Islet precursor cell (in vitro differentiated cells): ENCODE data around the gene SP6.
A peak's percentile ranks its signal among the peaks of the same experiment; 100 is the strongest.

Source experiments
- DNase-seq: peaks from one replicate; pipeline ENCODE4 v3.0.0-alpha.2; 2018

SP6 gene

GRCh38 chr17:47853616-47854015, 2.7 kb upstream of the SP6 start:
- DNase-seq = no peak

DNA sequence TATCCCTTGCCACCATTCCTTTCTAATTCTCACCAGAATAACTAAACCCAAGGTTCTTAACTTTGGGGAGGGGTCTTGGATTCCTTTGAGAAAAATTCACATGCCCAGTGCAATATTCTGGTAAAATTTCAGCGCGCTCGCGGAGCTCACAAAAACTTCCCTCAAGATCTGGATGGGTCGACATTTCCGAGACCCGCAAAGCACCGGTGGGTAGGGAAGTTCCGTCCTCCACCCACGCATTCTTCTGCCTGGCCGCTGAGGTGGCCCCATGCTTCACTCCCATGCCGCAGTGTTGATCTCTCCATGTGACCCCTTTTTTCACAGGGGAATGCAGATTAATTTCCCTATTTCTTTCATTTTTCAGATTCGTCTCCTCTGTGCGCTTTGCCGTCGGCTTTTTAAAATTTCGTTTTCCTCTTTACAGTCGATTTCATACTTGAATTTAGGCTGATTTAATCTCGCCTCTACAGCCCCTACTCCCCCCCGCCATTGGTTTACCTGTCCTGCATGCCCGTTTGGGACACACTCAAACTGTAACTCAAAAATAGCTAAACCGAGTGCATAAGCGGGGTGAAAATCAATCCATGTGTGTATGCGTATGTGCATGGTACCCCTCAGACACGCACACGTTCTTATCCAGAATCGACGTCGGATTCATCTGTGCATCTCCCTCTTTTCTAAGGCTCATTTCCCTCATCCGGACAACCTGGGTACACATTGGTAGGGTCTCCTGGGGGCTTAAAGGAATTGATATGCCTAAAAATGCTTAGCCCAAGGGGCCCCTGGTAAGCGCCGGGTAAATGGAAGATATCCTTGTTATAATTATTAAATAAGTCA, 1.4 kb upstream of the SP6 start:
- no peak for DNase-seq

- DNase-seq = no peak
These were observed 775 bp upstream of the SP6 start for GRCh38 chr17:47851764-47852112.

DNA sequence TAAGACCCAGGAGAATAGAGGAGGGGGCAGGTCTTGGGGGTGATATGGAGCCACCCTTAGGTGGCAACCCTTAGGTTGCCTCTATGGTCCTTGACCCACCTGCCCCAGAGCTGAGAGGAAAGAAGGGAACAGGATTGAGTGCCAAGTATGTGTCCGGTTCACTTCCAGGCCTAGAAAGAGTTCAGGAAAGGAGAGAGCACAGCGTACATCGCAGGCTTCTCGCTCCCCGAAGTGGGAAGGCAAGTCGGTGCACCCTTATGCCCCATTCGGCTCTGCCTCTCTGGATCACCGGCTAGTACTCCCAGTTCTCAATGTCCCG, 631 bp downstream of the SP6 start:
- DNase-seq = no peak

DNA sequence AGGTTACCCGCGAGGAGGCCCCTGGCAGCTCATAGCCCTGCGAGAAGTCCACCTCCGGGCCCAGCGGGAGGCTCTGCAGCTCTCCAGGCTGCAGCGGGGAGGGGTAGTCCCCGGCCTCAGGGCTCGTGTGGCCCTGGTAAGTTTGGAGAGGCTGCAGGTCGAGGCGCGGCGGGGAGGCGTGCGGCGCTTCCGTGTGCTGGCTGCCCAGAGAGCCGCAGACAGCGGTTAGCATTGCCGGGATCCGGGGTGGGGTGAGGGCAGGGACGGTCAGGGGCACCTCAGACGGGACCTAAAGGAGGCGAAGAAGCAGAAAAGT, 2.8 kb downstream of the SP6 start:
- DNase-seq = peak; percentile 80

DNA sequence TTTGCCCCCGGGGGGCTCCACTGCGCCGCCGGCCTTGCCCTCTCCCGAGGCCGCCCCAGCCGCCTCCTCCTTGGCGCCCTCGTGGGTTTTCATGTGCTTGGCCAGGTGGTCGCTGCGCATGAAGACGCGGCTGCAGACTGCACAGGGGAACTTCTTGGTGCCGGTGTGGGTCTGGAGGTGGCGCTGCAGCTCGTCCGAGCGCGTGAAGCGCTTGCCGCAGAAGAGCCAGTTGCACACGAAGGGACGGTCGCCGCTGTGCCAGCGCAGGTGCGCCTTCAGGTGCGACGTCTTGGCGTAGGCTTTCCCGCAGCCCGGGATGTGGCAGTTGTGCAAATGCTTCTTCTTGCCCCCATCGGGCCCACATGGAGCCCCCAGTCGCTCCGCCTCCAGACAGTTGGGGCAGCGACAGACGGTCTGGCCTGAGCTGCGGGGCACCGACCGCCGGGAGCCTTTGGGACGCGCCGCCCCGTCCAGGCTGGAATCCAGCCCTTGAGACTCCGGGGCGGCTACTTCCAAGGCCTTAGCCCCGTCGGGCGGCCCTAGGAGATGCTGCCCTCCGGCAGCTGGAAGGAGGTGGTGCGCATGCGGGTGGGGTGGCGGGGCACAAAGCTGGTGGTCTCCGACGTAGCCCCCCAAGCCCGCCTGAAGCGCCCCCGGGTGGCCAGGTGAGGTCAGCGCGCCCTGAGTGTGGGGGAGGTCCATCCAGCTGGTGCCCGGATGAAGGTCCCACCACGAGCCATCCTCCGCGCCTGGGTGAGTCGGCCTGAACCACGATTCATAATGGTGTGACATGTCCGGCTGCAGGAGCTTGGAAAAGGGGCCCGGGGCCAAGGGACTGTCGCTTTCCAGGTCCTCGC, 3.4 kb downstream of the SP6 start:
- peak; percentile 90 for DNase-seq

- peak; percentile 91 for DNase-seq
These were observed 4.1 kb downstream of the SP6 start for GRCh38 chr17:47846716-47847340.

GRCh38 chr17:47845716-47846075, 5.3 kb downstream of the SP6 start:
- DNase-seq = no peak

- no peak for DNase-seq
These were observed 5.9 kb downstream of the SP6 start for GRCh38 chr17:47844814-47845715.

GRCh38 chr17:47844227-47844626, 6.7 kb downstream of the SP6 start:
- no peak for DNase-seq

GRCh38 chr17:47843391-47843730, 7.6 kb downstream of the SP6 start:
- no peak for DNase-seq

DNA sequence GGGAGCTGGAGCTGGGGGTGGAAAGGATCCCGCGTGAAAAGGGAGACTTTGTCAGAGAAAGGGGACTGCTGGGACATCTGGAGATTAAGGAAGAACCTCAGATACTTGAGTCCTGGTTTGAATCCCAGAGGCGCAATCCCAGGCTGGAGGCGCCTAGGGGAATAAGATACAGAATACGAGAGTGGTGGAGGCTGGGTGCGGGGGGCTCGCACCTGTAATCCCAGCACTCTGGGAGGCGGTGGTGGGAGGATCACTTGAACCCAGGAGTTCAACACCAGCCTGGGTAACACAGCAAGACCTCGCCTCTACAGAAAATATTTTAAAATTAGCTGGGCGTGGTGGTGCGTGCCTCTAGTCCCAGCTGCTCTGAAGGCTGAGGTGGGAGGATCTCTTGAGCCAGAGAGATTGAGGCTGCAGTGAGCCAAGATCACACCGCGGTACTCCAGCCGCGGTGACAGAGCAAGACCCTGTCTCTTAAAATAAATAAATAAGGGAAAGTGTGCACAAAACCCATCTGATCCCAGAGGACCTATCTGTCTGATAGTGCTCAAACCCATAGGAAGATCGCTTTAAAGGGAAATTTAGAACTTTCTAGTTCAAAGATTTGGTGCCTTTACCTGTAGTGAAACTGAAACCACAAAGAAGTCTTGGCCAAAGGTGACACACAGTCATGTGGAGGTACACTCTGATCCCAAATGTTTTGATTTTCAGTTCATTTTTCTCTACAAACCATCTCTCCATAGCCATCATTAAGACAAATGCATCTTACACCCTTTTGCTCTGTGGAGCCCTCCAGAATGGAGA, 9.3 kb downstream of the SP6 start:
- DNase-seq = no peak

- peak; percentile 99 for DNase-seq
These were observed 10.0 kb downstream of the SP6 start, which contains the start of gene SCRN2 for GRCh38 chr17:47840742-47841487. Gene SCRN2 (minus strand): TSS chr17:47841273. CDS start chr17:47840843, 430 bp downstream.

GRCh38 chr17:47840001-47840741, 10.8 kb downstream of the SP6 start:
- no peak for DNase-seq

DNA sequence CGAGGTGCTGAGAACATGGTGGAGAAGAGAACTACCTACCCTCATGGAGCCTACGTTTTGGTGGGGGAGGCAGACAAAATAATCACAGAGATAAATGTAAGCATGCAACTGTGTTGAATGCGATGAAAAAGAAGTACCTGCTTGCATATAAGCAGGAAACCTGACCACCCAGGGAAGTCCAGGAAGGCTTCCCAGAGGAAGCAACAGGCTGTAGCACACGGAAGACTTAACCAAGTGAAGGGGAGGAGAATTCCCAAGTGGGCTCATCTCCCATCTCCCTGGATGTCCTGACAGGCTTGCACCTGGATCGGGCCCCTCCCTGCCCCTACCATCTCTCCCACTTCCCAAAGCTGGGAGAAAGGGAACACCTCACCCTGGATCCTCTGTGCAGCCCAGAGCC, 11.9 kb downstream of the SP6 start:
- no peak for DNase-seq

- no peak for DNase-seq
These were observed 12.3 kb downstream of the SP6 start for GRCh38 chr17:47838636-47839035.

- DNase-seq = no peak
These were observed 13.4 kb downstream of the SP6 start for GRCh38 chr17:47837401-47838039.

DNA sequence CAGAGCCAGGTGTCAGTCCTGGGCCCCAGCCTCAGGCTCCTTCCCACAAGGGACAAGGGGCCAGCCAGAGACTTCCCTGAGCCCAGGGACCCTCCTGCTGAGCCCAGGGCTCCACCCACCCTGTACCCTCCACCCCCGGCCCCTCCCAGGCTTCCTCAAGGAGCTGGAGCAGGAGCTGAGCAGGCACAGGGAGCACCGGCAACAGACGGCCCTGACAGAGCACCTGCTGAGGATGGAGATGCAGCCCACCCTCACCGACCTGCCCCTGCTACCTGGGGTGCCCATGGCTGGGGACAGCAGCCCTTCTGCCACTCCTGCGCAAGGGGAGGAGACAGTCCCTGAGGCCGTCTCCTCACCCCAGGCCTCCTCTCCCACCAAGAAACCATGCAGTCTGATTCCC, 14.4 kb downstream of the SP6 start:
- DNase-seq = no peak

GRCh38 chr17:47834756-47835155, 16.2 kb downstream of the SP6 start:
- DNase-seq = no peak

- no peak for DNase-seq
These were observed 19.0 kb downstream of the SP6 start for GRCh38 chr17:47831934-47832327.
